GM23338 (cell line): ENCODE results near the gene KIF25. TPM values are rescaled to one million over a fixed set of nuclear protein-coding genes. Genes with fewer than 3 reads are reported as not detected.

Source experiments
- ATAC-seq: fragments of 200-7000 bp; cut with Tn5 transposase; 3 replicates; pipeline ENCODE4 v1.9.1; 2020
- DNase-seq: peaks from one replicate; pipeline ENCODE4 v3.0.0-alpha.2; 2015; ENCODE audit warnings: low spot score
- H2AFZ ChIP-seq: fragments of 200-600 bp; sonication (generic); 2 replicates; pipeline ENCODE4 v1.8.0; 2016; ENCODE audit warnings: antibody characterized with exemption, mild to moderate bottlenecking, moderate library complexity
- H3F3A ChIP-seq: fragments of 200-600 bp; sonication (generic); replicated peaks from 2 replicates; pipeline ENCODE4 v1.8.0; 2017; ENCODE audit warnings: antibody characterized with exemption, mixed run types, low read depth
- H3K27ac ChIP-seq: fragments of 200-600 bp; sonication (generic); 2 replicates; pipeline ENCODE4 v1.6.1; 2016; ENCODE audit warnings: low read depth
- H3K27me3 ChIP-seq: fragments of 200-600 bp; sonication (generic); 2 replicates; pipeline ENCODE4 v1.8.0; 2016; ENCODE audit warnings: mild to moderate bottlenecking, mixed run types, moderate library complexity; ENCODE audit not compliant: insufficient read depth
- H3K36me3 ChIP-seq: fragments of 200-600 bp; sonication (generic); 2 replicates; pipeline ENCODE4 v1.8.0; 2016; ENCODE audit warnings: mild to moderate bottlenecking; ENCODE audit not compliant: insufficient read depth
- H3K4me1 ChIP-seq: fragments of 200-600 bp; sonication (generic); 2 replicates; pipeline ENCODE4 v1.8.0; 2016; ENCODE audit warnings: mild to moderate bottlenecking, moderate library complexity; ENCODE audit not compliant: insufficient read depth
- H3K4me2 ChIP-seq: fragments of 200-600 bp; sonication (generic); 2 replicates; pipeline ENCODE4 v1.7.1; 2017; ENCODE audit warnings: mixed run types
- H3K4me3 ChIP-seq: fragments of 200-600 bp; sonication (generic); 2 replicates; pipeline ENCODE4 v1.6.1; 2016; ENCODE audit warnings: mixed run types
- H3K79me2 ChIP-seq: fragments of 200-600 bp; sonication (generic); replicated peaks from 2 replicates; pipeline ENCODE4 v1.8.0; 2017; ENCODE audit warnings: mild to moderate bottlenecking; ENCODE audit not compliant: insufficient read depth
- H3K9me2 ChIP-seq: fragments of 200-600 bp; sonication (generic); 2 replicates; pipeline ENCODE4 v1.8.0; 2017; ENCODE audit not compliant: insufficient read depth
- H4K20me1 ChIP-seq: fragments of 200-600 bp; sonication (generic); replicated peaks from 2 replicates; pipeline ENCODE4 v1.8.0; 2017; ENCODE audit warnings: mild to moderate bottlenecking; ENCODE audit not compliant: insufficient read depth
- H3K27ac Mint-ChIP-seq: 2 replicates; pipeline ENCODE4 v1.8.0; 2020; ENCODE audit warnings: inconsistent platforms, mild to moderate bottlenecking, moderate library complexity, mixed read lengths
- H3K27me3 Mint-ChIP-seq: 3 replicates; pipeline ENCODE4 v1.8.0; 2022; ENCODE audit warnings: low read depth, mild to moderate bottlenecking, moderate library complexity, mixed read lengths, inconsistent platforms; ENCODE audit not compliant: insufficient read depth, poor library complexity
- H3K36me3 Mint-ChIP-seq: 3 replicates; pipeline ENCODE4 v1.8.0; 2021; ENCODE audit warnings: low read depth, mild to moderate bottlenecking, inconsistent platforms, moderate library complexity, mixed read lengths
- H3K4me1 Mint-ChIP-seq: 3 replicates; pipeline ENCODE4 v1.8.0; 2020; ENCODE audit warnings: mild to moderate bottlenecking, inconsistent platforms, mixed read lengths
- H3K4me3 Mint-ChIP-seq: 3 replicates; pipeline ENCODE4 v1.8.0; 2021; ENCODE audit warnings: moderate library complexity, mild to moderate bottlenecking, inconsistent platforms, mixed read lengths
- H3K9me3 Mint-ChIP-seq: 3 replicates; pipeline ENCODE4 v1.8.0; 2020; ENCODE audit warnings: moderate library complexity, mild to moderate bottlenecking, inconsistent platforms, mixed read lengths
- POLR2AphosphoS5 ChIP-seq: IDR thresholded peaks from 2 replicates; pipeline ENCODE4 v1.6.1; 2016; ENCODE audit warnings: antibody characterized with exemption, low read depth
- STAT1 ChIP-seq: IDR thresholded peaks from one replicate; pipeline ENCODE4 v1.6.1; 2016; ENCODE audit warnings: antibody characterized with exemption; ENCODE audit not compliant: unreplicated experiment
- ZNF462 ChIP-seq: fragments of 250-450 bp; sonication (Bioruptor Pico); IDR thresholded peaks from 2 replicates; pipeline ENCODE4 v1.5.0; 2020; ENCODE audit warnings: mild to moderate bottlenecking, moderate library complexity
- polyA plus RNA-seq: library from polyadenylated mRNA; unstranded; fragments of >200 nt; fragmentation: Nextera tagmentation; extraction: Ambion mirVana; gene quantifications from 2 replicates; pipeline ENCODE4 v1.2.1, GENCODE V29; 2016
- total RNA-seq: library from RNA; depleted of rRNA; stranded (reverse); fragments of >200 nt; shearing (Covaris generic); gene quantifications from 2 replicates; pipeline ENCODE4 v1.2.3, GENCODE V29; 2014

Gene KIF25
- total and polyA plus RNA-seq, 2 experiments from 2014 or later: 0.69 to 0.76 TPM

- TF ChIP-seq ZNF462 (CRISPR knock-in tag): no peak
Measured at GRCh38 chr6:168028181-168028580, 30.7 kb downstream of the KIF25 start (continued).

- Histone ChIP-seq H3K27me3 (no peaks in the 10 kb centered on the region), H3K36me3 (no peaks in the 10 kb centered on the region), H3K9me2 (no peaks in the 10 kb centered on the region), H3K4me3 (no peak overlapping the region), H2AFZ (no peak overlapping the region), H3K79me2 (no peaks in the 10 kb centered on the region), H3K27ac (no peak overlapping the region), H4K20me1 (no peaks in the 10 kb centered on the region), H3K4me1 (peaks cover 19% of the 10 kb centered on the region), H3K4me2 (no peak overlapping the region), H3F3A (peaks cover 3% of the 10 kb centered on the region; the same call in 1 of the 2 replicates)
- peaks cover 3% of the 10 kb centered on the region for H3K27me3 Mint-ChIP-seq
- no peak for ATAC-seq
- no peak for DNase-seq
- no peak for TF ChIP-seq POLR2AphosphoS5
- no peak for TF ChIP-seq STAT1
- H3K4me1 Mint-ChIP-seq: peaks cover 22% of the 10 kb centered on the region
- no peak overlapping the region for H3K27ac Mint-ChIP-seq
- no peaks in the 10 kb centered on the region for H3K36me3 Mint-ChIP-seq
- H3K4me3 Mint-ChIP-seq: no peak overlapping the region
- peaks cover 2% of the 10 kb centered on the region; the same call in 2 of the 3 replicates for H3K9me3 Mint-ChIP-seq
Measured at GRCh38 chr6:168029459-168030217, 32.2 kb downstream of the KIF25 start.
